Neuronal stem cell (in vitro differentiated cells): ENCODE data around the gene TRMU.
A peak's percentile ranks its signal among the peaks of the same experiment; 100 is the strongest.

Source experiments
- DNase-seq: peaks from one replicate; pipeline ENCODE4 v3.0.0-alpha.2; 2013; ENCODE audit warnings: low spot score
- H2AFZ ChIP-seq: one replicate; pipeline ENCODE4 v1.6.1; 2013; ENCODE audit warnings: mild to moderate bottlenecking, low read length, inconsistent platforms
- H2AK5ac ChIP-seq: 2 replicates; pipeline ENCODE4 v1.6.1; 2013; ENCODE audit warnings: low read depth, mild to moderate bottlenecking, inconsistent platforms, low read length, moderate library complexity, mixed read lengths
- H2BK120ac ChIP-seq: 2 replicates; pipeline ENCODE4 v1.6.1; 2013; ENCODE audit warnings: low read depth, mild to moderate bottlenecking, inconsistent platforms, low read length, moderate library complexity, mixed read lengths
- H2BK12ac ChIP-seq: one replicate; pipeline ENCODE4 v1.6.1; 2013; ENCODE audit warnings: low read length, inconsistent platforms
- H2BK15ac ChIP-seq: 2 replicates; pipeline ENCODE4 v1.6.1; 2013; ENCODE audit warnings: mild to moderate bottlenecking, low read length, inconsistent platforms, mixed read lengths
- H2BK5ac ChIP-seq: one replicate; pipeline ENCODE4 v1.6.1; 2013; ENCODE audit warnings: inconsistent platforms, mild to moderate bottlenecking, low read length, moderate library complexity
- H3K14ac ChIP-seq: one replicate; pipeline ENCODE4 v1.6.1; 2013; ENCODE audit warnings: low read length, inconsistent platforms
- H3K18ac ChIP-seq: 2 replicates; pipeline ENCODE4 v1.6.1; 2013; ENCODE audit warnings: low read length, inconsistent platforms
- H3K23ac ChIP-seq: 2 replicates; pipeline ENCODE4 v1.6.1; 2013; ENCODE audit warnings: low read depth, mild to moderate bottlenecking, mixed read lengths, low read length, inconsistent platforms; ENCODE audit not compliant: poor library complexity
- H3K27ac ChIP-seq: replicated peaks from 3 replicates; pipeline ENCODE4 v1.5.1; 2013; ENCODE audit warnings: low read length, inconsistent platforms
- H3K27me3 ChIP-seq, 3 experiments: 2 replicates each; pipeline ENCODE4 v1.6.1; 2013; ENCODE audit warnings: low read length in 3 of 3, mild to moderate bottlenecking in 2 of 3, inconsistent platforms in 1 of 3, low read depth in 1 of 3, mixed read lengths in 1 of 3, moderate library complexity in 1 of 3; ENCODE audit not compliant: control insufficient read depth in 3 of 3, insufficient read depth in 3 of 3
- H3K36me3 ChIP-seq, 2 donors: replicated peaks in 1 of 2; 2 replicates each; pipeline ENCODE4 v1.6.1; 2013; ENCODE audit warnings: low read length in 2 of 2; ENCODE audit not compliant: control insufficient read depth in 2 of 2, insufficient read depth in 2 of 2
- H3K4ac ChIP-seq: 2 replicates; pipeline ENCODE4 v1.6.1; 2013; ENCODE audit warnings: inconsistent platforms, mild to moderate bottlenecking, low read length, moderate library complexity
- H3K4me1 ChIP-seq, 2 donors: 1 replicate in 1 of 2; 2 replicates in 1 of 2; pipeline ENCODE4 v1.6.1; 2013; ENCODE audit warnings: low read length in 2 of 2, low read depth in 1 of 2; ENCODE audit not compliant: control insufficient read depth in 2 of 2, insufficient read depth in 1 of 2
- H3K4me2 ChIP-seq: one replicate; pipeline ENCODE4 v1.6.1; 2013; ENCODE audit warnings: mild to moderate bottlenecking, low read length, inconsistent platforms; ENCODE audit not compliant: insufficient read depth, poor library complexity, severe bottlenecking
- H3K4me3 ChIP-seq, 2 donors: 2 replicates each; pipeline ENCODE4 v1.5.1; 2013; ENCODE audit warnings: low read length in 2 of 2, mild to moderate bottlenecking in 2 of 2, inconsistent platforms in 1 of 2, moderate library complexity in 1 of 2
- H3K79me1 ChIP-seq: one replicate; pipeline ENCODE4 v1.6.1; 2013; ENCODE audit warnings: low read depth, mild to moderate bottlenecking, inconsistent platforms, low read length, moderate library complexity
- H3K9ac ChIP-seq: one replicate; pipeline ENCODE4 v1.6.1; 2013; ENCODE audit warnings: mild to moderate bottlenecking, low read depth, low read length, inconsistent platforms; ENCODE audit not compliant: poor library complexity
- H3K9me3 ChIP-seq, 2 donors: replicated peaks in 1 of 2; 2 replicates each; pipeline versions ENCODE3 to v1.6.1; 2013; ENCODE audit warnings: low read length in 2 of 2, mild to moderate bottlenecking in 2 of 2, inconsistent platforms in 1 of 2, low read depth in 1 of 2, mixed read lengths in 1 of 2, moderate library complexity in 1 of 2; ENCODE audit not compliant: control insufficient read depth in 2 of 2, insufficient read depth in 1 of 2
- H4K8ac ChIP-seq: one replicate; pipeline ENCODE4 v1.6.1; 2013; ENCODE audit warnings: low read depth, mild to moderate bottlenecking, inconsistent platforms, low read length, moderate library complexity
- H4K91ac ChIP-seq: one replicate; pipeline ENCODE4 v1.6.1; 2013; ENCODE audit warnings: low read length, low read depth, mild to moderate bottlenecking, inconsistent platforms; ENCODE audit not compliant: poor library complexity
- WGBS, 2 donors: extraction: QIAGEN DNeasy Blood & Tissue Kit; methylation state at CpG; one replicate each; pipeline ENCODE4 v1.1.7; 2013; ENCODE audit warnings: missing lambda C conversion rate in 2 of 2, mixed read lengths in 1 of 2; ENCODE audit not compliant: insufficient read length in 2 of 2, insufficient replicate concordance in 1 of 2; ENCODE audit errors: extremely low coverage in 2 of 2; 5-methylcytosine and 5-hydroxymethylcytosine counted together

The TRMU gene

GRCh38 chr22:46290121-46290842, 45.2 kb upstream of the TRMU start:
- Histone ChIP-seq H3K9ac (peak overlapping the region; percentile 60), H3K4me2 (no peak overlapping the region), H3K4me3 (peak overlapping the region in 1 of 2 donors; percentile 65), H3K79me1 (peaks cover 1% of the 10 kb centered on the region), H4K8ac (peak overlapping the region; percentile 48), H3K23ac (peak overlapping the region; percentile 80), H3K18ac (peak overlapping the region; percentile 48), H3K27ac (no peak overlapping the region), H2BK15ac (no peak overlapping the region), H3K4ac (no peak overlapping the region), H4K91ac (peak overlapping the region; percentile 64), H3K14ac (peak overlapping the region; percentile 97), H2AFZ (no peak overlapping the region), H3K27me3 (no peaks in the 10 kb centered on the region), H2BK120ac (no peak overlapping the region), H2BK5ac (no peak overlapping the region), H2AK5ac (peak overlapping the region; percentile 63), H3K4me1 (peaks cover 0 to 4% of the 10 kb centered on the region in 2 donors), H2BK12ac (no peak overlapping the region), H3K9me3 (peaks cover 0 to 2% of the 10 kb centered on the region in 2 donors), H3K36me3 (peaks cover 4 to 61% of the 10 kb centered on the region in 2 donors)
- DNase-seq = no peak
- no CpG with 5 or more reads among the region's 17 CpGs for WGBS, 2 donors

GRCh38 chr22:46290843-46291785, 44.4 kb upstream of the TRMU start:
- WGBS, 2 donors = no CpG with 5 or more reads among the region's 23 CpGs
- Histone ChIP-seq H3K18ac (peak overlapping the region; percentile 38), H2AK5ac (peak overlapping the region; percentile 63), H2BK5ac (no peak overlapping the region), H2AFZ (no peak overlapping the region), H3K36me3 (peaks cover 4 to 55% of the 10 kb centered on the region in 2 donors), H2BK12ac (no peak overlapping the region), H3K27me3 (no peaks in the 10 kb centered on the region), H2BK15ac (no peak overlapping the region), H3K4me3 (peak overlapping the region in 1 of 2 donors; percentile 4), H3K27ac (no peak overlapping the region), H4K8ac (no peak overlapping the region), H3K9ac (peak overlapping the region; percentile 78), H2BK120ac (no peak overlapping the region), H3K4me1 (peaks cover 6 to 7% of the 10 kb centered on the region in 2 donors), H3K4me2 (no peak overlapping the region), H3K14ac (peak overlapping the region; percentile 97), H3K23ac (peak overlapping the region; percentile 80), H3K79me1 (peaks cover 1% of the 10 kb centered on the region), H3K4ac (no peak overlapping the region), H3K9me3 (peaks cover 0 to 2% of the 10 kb centered on the region in 2 donors), H4K91ac (no peak overlapping the region)
- DNase-seq = no peak

GRCh38 chr22:46292173-46292572, 43.3 kb upstream of the TRMU start:
- Histone ChIP-seq H3K4me3 (no peak overlapping the region), H3K36me3 (peaks cover 4 to 45% of the 10 kb centered on the region in 2 donors), H3K4me1 (peaks cover 7 to 8% of the 10 kb centered on the region in 2 donors), H4K91ac (no peak overlapping the region), H3K9me3 (peaks cover 0 to 2% of the 10 kb centered on the region in 2 donors), H3K14ac (no peak overlapping the region), H2BK12ac (no peak overlapping the region), H2BK120ac (no peak overlapping the region), H2AK5ac (no peak overlapping the region), H3K23ac (no peak overlapping the region), H3K79me1 (no peaks in the 10 kb centered on the region), H3K9ac (no peak overlapping the region), H3K18ac (no peak overlapping the region), H3K4ac (no peak overlapping the region), H3K27me3 (no peaks in the 10 kb centered on the region), H3K4me2 (no peak overlapping the region), H2BK15ac (no peak overlapping the region), H2BK5ac (no peak overlapping the region), H3K27ac (no peak overlapping the region), H2AFZ (no peak overlapping the region), H4K8ac (no peak overlapping the region)
- no peak for DNase-seq
- WGBS, 2 donors = no CpG with 5 or more reads among the region's 3 CpGs

GRCh38 chr22:46292732-46293131, 42.8 kb upstream of the TRMU start:
- Histone ChIP-seq H3K79me1 (no peaks in the 10 kb centered on the region), H3K18ac (no peak overlapping the region), H3K4me1 (peaks cover 7 to 10% of the 10 kb centered on the region in 2 donors), H3K9me3 (peaks cover 0 to 2% of the 10 kb centered on the region in 2 donors), H3K4me3 (no peak overlapping the region), H3K4me2 (no peak overlapping the region), H2AK5ac (no peak overlapping the region), H3K36me3 (peaks cover 4 to 46% of the 10 kb centered on the region in 2 donors), H2BK15ac (no peak overlapping the region), H4K91ac (no peak overlapping the region), H2BK120ac (no peak overlapping the region), H2AFZ (no peak overlapping the region), H2BK12ac (no peak overlapping the region), H3K27me3 (no peaks in the 10 kb centered on the region), H3K14ac (no peak overlapping the region), H3K9ac (no peak overlapping the region), H2BK5ac (no peak overlapping the region), H3K4ac (no peak overlapping the region), H3K23ac (no peak overlapping the region), H3K27ac (no peak overlapping the region), H4K8ac (no peak overlapping the region)
- no CpG with 5 or more reads among the region's 14 CpGs for WGBS, 2 donors
- no peak for DNase-seq
